Non-pigmented ciliary epithelial cell (primary cell): ENCODE data around the gene ARMC12.
"Not testable (repeated sequence)": the region's sequence is repeated elsewhere in the genome, so short reads cannot be mapped to it uniquely, and the experiment has no call there.

ENCODE experiments used
- DNase-seq: peaks from one replicate; pipeline ENCODE4 v3.0.0-alpha.2; 2010; ENCODE audit warnings: low read depth

Gene ARMC12

DNA sequence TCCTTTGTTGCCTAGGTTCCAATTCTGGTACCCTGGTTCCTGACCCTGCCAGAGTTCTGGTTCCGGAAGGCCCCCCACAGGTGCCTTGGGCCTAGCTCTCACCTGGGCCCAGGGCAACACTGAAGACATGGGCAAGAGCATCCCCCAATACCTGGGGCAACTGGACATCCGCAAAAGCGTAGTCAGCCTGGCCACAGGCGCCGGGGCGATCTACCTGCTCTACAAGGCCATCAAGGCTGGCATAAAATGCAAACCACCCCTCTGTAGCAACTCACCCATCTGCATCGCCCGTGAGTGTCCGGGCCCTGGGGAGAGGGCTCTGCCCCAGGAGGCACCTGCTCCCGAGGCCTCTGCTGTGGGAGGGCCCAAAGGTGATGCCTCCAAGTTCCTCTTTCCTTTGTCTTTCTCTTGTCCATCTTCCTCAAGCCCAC, at the start of gene ARMC12:
ARMC12 (plus strand) TSS at position 51 of the 431 bp plus-strand sequence; CDS start at position 128, 77 bp downstream.
- no peak for DNase-seq

- DNase-seq = no peak
Measured at GRCh38 chr6:35687658-35688604, 48.9 kb upstream of the ARMC12 start.

DNA sequence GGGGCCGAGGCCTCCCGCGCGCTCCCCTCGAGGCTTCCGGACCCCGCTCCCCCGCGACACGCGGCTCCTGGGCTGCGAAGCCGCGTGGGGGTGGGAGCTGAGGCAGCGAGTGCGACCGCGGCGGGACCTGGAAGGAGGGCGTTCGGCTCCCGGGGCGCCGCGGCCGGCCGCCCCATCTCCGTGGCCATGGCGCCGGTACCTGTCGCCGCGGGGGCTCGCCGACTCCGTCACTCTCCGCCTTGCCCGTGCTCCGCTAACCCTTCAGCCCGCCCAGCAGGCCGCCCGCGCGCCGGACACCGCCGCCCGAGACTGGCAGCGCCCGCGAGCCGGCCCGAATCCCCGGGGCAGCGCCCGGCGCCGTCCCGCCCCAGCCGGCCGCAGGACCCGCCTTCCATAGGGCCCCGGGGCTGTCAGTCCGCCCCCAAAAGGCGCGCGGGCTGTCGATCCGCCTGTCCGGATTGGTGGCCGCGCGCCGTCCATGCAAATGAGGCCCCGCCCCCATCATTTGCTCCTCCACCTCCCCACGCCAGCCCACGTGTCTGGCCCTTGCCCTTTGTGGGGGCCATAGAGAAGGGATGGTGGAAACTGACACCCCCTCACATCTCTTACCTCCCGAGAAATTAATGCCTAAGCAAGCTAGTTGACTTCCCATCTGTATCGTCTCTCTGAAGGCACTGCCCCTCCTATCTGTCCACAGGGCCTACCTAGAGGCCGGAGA, 48.1 kb upstream of the ARMC12 start, which contains the start of gene FKBP5:
FKBP5 (minus strand) TSS at position 311 of the 718 bp plus-strand sequence. CDS start 46,091 bp downstream, outside the sequence.
- no peak for DNase-seq

GRCh38 chr6:35690006-35690405, 46.8 kb upstream of the ARMC12 start:
- not testable (repeated sequence) for DNase-seq

DNA sequence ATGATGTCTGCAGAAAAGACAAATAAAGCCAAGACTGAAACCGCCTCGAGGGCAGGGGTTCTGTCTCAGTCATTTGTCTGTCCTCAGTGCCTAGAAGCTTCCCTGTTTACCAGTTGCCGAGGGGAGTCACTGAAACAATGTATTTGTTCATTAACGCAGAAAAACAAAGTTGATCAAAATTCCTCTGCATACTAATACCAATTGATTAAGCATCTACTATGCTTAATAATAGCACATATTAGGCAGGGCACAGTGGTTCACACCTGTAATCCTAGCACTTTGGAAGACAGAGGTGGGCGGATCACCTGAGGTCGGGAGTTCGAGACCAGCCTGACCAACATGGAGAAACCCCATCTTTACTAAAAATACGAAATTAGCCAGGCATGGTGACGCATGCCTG, 46.3 kb upstream of the ARMC12 start:
- DNase-seq = no peak

DNA sequence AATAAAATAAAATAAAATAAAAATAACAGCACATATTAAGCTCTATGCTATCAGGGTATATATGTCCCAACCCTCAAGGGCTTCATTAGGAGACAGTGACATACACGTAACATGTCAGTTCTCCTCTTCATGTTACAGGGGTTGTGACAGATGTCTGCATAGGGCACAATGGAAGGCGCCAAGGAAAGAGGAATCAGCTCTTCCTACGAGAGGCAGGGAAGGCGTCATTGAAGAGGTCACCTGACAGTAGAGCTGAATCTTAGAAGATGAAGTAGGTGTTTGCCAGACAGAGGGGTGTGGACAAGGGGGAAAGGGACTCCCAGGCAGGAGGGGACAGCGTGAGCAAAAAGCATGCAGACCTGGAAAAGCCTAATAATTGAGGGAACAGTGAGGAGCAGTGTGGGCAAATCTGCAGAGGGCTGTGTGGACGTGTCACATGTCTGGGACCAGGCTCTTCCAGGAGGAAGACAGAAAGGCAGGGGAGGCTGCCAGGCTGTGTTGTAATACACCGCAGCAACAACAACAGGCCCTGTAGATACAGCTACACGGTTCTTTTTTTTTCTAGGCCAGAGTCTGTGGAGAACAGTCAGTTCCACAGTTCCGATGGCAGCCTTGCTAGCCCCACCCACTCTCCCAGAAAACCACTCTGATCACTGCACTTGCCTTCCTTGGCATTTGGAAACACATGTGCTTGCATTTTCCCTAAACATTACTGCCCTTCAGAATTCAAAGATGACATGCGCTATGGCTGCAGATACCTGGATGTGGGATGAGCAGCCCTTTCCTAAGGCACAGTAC, 45.6 kb upstream of the ARMC12 start:
- no peak for DNase-seq

DNA sequence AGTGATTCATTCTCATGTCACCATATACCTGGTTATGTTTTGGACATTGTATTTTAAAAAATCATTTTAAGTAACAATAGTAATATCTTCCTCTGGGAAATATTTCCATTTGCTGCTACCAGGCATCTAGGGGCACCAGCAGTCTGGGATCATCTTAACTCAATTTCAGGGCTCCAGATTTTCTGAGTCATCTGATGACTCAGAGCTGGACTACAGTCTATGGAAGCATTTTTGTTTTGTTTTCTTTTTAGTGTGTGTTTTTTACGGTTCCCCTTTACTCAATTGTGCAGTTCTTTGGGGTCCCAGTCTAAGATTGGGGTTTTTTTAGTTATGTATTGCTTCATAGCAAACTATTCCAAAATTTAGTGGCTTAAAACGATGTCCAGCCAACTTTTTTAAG, 42.4 kb upstream of the ARMC12 start:
- DNase-seq = no peak

DNA sequence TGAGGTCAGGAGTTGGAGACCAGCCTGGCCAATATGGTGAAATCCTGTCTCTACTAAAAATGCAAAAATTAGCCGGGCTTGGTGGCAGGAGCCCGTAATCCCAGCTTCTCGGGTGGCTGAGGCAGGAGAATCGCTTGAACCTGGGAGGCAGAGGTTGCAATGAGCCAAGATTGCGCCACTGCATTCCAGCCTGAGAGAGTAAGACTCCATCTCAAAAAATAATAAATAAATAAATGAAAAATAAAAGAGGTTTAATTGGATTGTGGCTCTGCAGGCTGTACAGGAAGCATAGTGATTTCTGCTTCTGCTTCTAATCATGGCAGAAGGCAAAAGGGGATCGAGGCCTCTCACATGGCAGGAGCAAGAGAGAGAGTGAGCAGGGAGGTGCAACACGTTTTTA, 38.4 kb upstream of the ARMC12 start:
- DNase-seq = not testable (repeated sequence)

GRCh38 chr6:35698858-35699257, 38.0 kb upstream of the ARMC12 start:
- no peak for DNase-seq

GRCh38 chr6:35703554-35703953, 33.3 kb upstream of the ARMC12 start:
- DNase-seq = no peak

DNA sequence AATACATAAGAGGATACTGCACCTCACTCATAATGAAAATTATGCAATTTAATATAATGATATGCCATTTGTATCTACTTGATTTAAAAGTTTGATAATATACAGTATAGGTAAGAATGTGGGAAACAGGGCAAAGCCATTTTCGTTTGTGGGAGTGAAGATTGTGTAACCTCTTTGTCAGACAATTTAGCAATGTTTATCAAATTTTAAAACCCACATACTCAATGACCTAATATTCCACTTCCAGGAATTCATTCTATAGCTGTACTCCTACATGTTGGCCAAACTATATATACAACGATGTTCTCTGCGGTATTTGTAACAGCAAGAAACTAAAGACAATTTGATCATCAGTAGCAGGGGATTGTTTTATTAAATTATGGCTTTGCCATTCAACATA, 30.4 kb upstream of the ARMC12 start:
- DNase-seq = no peak

DNA sequence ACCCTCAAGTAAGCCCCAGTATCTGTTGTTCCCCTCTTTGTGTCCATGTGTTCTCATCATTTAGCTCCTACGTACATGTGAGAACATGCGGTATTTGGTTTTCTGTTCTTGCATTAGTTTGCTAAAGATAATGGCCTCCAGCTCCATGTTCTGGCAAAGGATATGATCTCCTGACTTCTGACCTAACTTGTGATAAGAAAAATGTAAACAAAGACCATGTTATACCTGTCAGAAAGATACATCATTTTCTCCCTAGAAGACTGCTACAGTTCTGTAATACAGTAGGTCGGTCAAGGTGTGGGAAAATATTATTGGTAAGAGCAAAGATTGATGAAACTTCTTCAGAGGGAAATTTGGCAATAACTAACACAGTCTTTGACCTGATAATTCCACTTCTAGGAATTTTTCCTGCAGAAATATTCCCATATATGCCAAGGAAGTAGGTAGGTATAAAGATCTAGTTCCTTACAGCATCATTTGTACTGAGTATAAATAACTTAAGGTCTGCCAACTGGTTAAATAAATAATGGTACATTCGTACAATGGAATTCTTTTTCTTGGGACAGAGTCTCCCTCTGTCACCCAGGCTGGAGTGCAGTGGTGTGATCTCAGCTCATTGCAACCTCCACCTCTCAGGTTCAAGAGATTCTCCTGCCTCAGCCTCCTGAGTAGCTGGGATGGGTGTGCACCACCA, 29.0 kb upstream of the ARMC12 start:
- no peak for DNase-seq

- DNase-seq = no peak
Measured at GRCh38 chr6:35708585-35708984, 28.2 kb upstream of the ARMC12 start.

GRCh38 chr6:35710241-35710847, 26.5 kb upstream of the ARMC12 start:
- DNase-seq = no peak

- no peak for DNase-seq
Measured at GRCh38 chr6:35711731-35712130, 25.1 kb upstream of the ARMC12 start.

DNA sequence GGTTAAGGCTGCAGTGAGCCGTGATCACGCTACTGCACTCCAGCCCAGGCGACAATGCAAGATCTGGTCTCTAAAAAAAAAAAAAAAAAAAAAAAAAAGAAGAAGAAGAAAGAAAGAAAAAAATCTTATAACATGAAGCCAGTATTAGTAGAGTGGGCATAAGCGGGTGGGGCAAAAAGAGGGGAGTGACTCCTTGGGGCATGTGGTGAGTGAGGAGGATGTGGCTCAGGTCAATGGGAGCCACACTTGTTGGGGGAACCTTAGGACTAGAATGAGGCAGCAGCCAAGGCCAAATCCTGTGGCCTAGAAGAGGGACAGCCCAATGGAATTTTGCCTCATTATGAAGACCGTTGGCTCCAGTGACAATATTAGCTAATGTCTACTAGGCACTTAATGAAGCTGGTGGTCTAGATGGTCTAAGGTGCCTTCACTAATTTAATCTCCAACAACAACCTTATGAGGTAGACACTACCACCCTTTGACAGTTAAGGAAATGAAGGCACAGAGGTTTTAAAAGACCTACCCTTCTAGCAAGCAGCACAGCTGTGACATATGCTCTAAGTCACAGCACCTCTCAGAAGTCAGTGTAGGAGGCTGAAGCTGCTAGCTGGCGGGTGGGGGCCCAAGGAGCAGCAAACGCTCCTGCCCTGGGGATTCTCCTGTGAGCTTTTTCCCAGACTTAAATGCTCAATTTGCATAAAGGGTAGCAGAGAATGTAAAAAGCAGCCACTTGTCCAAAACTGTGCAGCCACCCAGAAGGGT, 23.6 kb upstream of the ARMC12 start:
- DNase-seq = no peak

- DNase-seq = no peak
Measured at GRCh38 chr6:35716798-35717197, 20.0 kb upstream of the ARMC12 start.

- no peak for DNase-seq
Measured at GRCh38 chr6:35717449-35718374, 19.1 kb upstream of the ARMC12 start.

GRCh38 chr6:35718375-35718736, 18.5 kb upstream of the ARMC12 start:
- DNase-seq = no peak
